ENCODE data around the gene SLC7A7. TPM values are rescaled to one million over a fixed set of nuclear protein-coding genes. Genes with fewer than 3 reads are reported as not detected.
"Not testable (repeated sequence)": the region's sequence is repeated elsewhere in the genome, so short reads cannot be mapped to it uniquely, and the experiment has no call there.

SLC7A7 gene
- total RNA-seq, 1 donor = 2.5 TPM

DNA sequence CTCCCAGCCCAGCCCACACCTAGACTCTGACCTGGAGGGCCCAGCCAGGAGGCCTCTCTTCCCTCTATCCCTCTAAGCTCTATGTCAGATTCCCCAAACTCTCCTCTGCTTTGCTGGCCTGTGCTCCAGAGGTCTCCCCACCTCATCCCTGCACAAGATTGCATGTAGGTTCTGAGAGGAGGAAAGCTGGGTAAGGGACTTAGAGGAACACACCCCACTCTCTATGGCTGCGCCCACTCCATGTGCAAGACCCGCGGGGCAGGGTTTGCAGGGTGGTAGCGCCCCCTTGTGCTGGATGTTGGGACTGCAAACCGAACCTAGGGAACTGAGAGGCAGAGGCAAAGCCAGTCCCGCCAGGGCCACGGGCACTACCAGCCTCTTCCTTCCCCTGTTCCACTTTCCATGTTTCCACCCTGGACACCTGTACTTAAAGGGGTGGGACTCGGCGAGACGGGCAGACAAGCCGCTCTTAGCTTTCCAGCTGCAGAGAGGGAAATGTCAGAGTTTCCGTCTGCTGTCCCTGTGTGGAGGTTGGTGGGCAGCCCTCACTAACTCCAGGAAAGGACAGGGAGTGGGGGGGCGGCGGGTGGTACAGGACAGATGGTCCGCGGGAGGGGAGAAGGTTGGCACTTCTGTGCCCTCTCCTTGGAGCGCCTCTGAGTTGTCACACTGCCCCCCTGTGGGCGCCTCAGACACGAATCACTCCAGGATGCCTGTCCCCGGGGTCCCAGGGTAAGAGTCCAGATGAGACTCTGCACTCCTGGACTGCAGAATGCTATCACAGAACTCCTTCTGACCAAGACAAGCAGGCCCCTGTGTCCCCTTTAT, 37.9 kb upstream of the SLC7A7 start:
- TF ChIP-seq, protein P1, sequence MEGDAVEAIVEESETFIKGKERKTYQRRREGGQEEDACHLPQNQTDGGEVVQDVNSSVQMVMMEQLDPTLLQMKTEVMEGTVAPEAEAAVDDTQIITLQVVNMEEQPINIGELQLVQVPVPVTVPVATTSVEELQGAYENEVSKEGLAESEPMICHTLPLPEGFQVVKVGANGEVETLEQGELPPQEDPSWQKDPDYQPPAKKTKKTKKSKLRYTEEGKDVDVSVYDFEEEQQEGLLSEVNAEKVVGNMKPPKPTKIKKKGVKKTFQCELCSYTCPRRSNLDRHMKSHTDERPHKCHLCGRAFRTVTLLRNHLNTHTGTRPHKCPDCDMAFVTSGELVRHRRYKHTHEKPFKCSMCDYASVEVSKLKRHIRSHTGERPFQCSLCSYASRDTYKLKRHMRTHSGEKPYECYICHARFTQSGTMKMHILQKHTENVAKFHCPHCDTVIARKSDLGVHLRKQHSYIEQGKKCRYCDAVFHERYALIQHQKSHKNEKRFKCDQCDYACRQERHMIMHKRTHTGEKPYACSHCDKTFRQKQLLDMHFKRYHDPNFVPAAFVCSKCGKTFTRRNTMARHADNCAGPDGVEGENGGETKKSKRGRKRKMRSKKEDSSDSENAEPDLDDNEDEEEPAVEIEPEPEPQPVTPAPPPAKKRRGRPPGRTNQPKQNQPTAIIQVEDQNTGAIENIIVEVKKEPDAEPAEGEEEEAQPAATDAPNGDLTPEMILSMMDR (IDR thresholded peaks at IDR 0.05; ENCODE audit: insufficient read depth, low read length) = peak; percentile 90
- DNase-seq (ENCODE audit: low read depth) = peak; percentile 90
- peak overlapping the region; percentile 61 for H3K4me3 ChIP-seq (ENCODE audit: low read depth, low read length)

GRCh38 chr14:22852599-22852939, 37.3 kb upstream of the SLC7A7 start:
- DNase-seq (ENCODE audit: low read depth) = no peak
- H3K4me3 ChIP-seq (ENCODE audit: low read depth, low read length) = no peak overlapping the region
- TF ChIP-seq, protein P1 (IDR thresholded peaks at IDR 0.05; ENCODE audit: insufficient read depth, low read length) = no peak

DNA sequence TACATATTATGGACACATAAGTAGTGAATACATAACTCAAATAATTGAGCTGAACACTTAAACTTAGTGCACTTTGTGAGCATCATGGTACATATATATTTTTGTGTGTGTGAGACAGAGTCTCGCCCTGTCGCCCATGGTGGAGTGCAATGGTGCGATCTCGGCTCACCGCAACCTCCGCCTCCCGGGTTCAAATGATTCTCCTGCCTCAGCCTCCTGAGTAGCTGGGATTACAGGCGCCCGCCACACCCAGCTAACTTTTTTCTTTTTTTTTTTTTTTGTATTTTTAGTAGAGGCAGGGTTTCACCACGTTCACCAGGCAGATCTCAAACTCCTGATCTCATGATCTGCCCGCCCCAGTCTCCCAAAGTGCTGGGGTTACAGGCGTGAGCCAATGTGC, 36.9 kb upstream of the SLC7A7 start:
- not testable (repeated sequence) for H3K4me3 ChIP-seq (ENCODE audit: low read depth, low read length); DNase-seq (ENCODE audit: low read depth)

DNA sequence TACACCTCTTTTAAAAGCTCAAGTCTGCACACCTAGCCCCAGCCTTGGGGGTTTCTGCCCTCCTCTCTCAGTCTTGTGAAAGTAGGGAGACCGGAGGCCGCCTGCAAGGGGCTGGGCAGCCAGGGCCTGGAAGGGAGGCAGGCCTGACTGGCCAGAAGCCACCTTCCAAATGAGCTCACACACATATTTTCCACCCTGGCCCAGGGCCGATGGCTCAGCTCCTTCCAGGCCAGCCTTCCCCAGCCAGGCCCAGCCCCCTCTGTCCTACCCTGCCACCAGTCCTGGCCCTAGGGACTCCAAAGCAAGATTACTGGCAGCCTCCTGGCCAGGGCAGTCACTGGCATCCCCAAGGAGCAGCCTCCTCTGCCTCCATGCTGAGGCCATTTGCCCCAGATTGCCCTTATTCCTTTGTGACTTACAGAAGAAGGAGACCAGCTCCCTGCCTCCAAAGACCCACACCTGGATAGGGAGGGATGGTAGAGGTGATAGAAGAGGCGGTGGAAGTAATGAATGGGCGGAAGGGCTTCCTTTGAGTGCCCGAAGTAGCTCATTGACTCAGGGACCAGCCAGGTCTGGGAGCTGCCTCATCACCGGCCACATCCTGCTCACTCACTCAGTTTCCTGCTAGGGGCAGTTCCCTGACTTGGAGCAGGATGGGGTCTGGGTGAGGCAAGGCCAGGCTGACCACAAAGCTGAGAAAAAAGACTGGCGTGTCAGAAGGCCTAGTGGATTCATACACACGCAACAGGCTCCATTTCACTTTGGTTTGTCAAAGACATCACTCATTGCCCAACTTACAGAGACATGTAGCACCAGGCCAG, 35.9 kb upstream of the SLC7A7 start:
- DNase-seq (ENCODE audit: low read depth) = peak; percentile 96
- peak overlapping the region; percentile 48 for H3K4me3 ChIP-seq (ENCODE audit: low read depth, low read length)
- TF ChIP-seq, protein P1 (IDR thresholded peaks at IDR 0.05; ENCODE audit: insufficient read depth, low read length) = no peak

DNA sequence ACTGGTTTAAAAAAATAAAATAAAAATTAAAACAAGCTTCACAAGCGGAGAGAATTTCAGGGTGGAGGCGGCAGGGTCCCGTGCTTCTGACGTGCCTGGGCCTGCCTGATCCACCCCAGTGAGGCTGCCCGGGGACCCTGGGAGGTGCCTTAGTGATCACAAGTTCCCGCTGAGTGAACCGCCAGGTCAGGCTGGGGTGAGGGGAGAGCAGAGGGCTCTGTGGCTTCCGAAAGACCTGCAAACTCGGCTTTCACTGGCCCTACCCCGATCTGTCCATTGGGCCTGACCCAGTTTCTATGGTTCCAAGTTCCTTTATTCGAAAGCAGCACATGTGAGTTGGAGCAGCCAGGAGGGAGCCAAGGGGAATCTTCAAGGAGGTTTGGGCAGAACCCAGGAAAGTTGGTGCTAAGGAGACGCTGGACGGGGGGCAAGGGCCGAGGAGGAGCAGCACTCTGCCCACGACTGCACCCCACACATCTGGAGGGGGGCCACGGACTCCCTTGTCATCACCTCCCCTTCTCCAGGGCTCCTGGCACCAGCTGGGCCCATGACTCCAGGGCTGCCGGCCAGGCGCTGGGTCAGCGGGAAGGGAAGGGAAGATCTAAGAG, 34.1 kb upstream of the SLC7A7 start:
- peak; percentile 91 for DNase-seq (ENCODE audit: low read depth)
- H3K4me3 ChIP-seq (ENCODE audit: low read depth, low read length) = peak overlapping the region; percentile 17
- TF ChIP-seq, protein P1 (IDR thresholded peaks at IDR 0.05; ENCODE audit: insufficient read depth, low read length) = no peak

GRCh38 chr14:22848351-22849164, 33.3 kb upstream of the SLC7A7 start:
- H3K4me3 ChIP-seq (ENCODE audit: low read depth, low read length) = peak overlapping the region; percentile 40
- TF ChIP-seq, protein P1 (IDR thresholded peaks at IDR 0.05; ENCODE audit: insufficient read depth, low read length) = no peak
- peak; percentile 99 for DNase-seq (ENCODE audit: low read depth)

All from fibroblast of the aortic adventitia (primary cell).